GM12878 (cell line): Measurements from ENCODE around the gene TRIM38. TPM values are rescaled to one million over a fixed set of nuclear protein-coding genes. Genes with fewer than 3 reads are reported as not detected.
A peak's percentile ranks its signal among the peaks of the same experiment; 100 is the strongest.

Experiments
- ATAC-seq: fragments of 200-7000 bp; cut with Tn5 transposase; 3 replicates; pipeline ENCODE4 v1.9.1; 2020; ENCODE audit warnings: mild to moderate bottlenecking, moderate library complexity
- BruUV-seq: library from RNA; stranded (reverse); fragments of 400-500 nt; replicated peaks from 2 replicates; lab custom pipeline; 2021; lab: Mats Ljungman, UMichigan
- CTCF ChIA-PET: fragments of 300-600 bp; sonication (Branson Sonifier 250); formaldehyde crosslinking; extraction: SDS; loops from one replicate; lab custom pipeline; 2021; ENCODE audit warnings: inconsistent platforms; lab: Yijun Ruan, JAX
- POLR2A ChIA-PET: fragments of 350-600 bp; formaldehyde crosslinking; extraction: SDS; loops from one replicate; lab custom pipeline; 2021; ENCODE audit warnings: inconsistent platforms; lab: Charles Lee
- RAD21 ChIA-PET: fragments of 300-600 bp; sonication (Branson Sonifier 250); formaldehyde crosslinking; loops from one replicate; lab custom pipeline; 2023; ENCODE audit warnings: antibody characterized with exemption; ENCODE audit not compliant: unreplicated experiment; lab: Charles Lee
- SMC1A ChIA-PET: fragments of 300-600 bp; sonication (Branson Sonifier 250); formaldehyde crosslinking; loops from one replicate; lab custom pipeline; 2023; ENCODE audit not compliant: unreplicated experiment, uncharacterized antibody; lab: Charles Lee
- DNase-seq: peaks from one replicate; pipeline ENCODE4 v3.0.0-alpha.2; 2011; ENCODE audit warnings: low read depth, low spot score
- FAIRE-seq: peaks from 3 replicates; lab custom pipeline; 2011; peaks lifted over from hg19 to GRCh38; lab: Jason Lieb, UNC
- H2AFZ ChIP-seq: 2 replicates; pipeline ENCODE4 v1.6.0; 2011; ENCODE audit warnings: low read depth, low read length, control low read depth; ENCODE audit not compliant: control insufficient read depth
- H3K27ac ChIP-seq: 2 replicates; pipeline ENCODE4 v1.5.1; 2011; ENCODE audit warnings: control low read depth; ENCODE audit not compliant: control insufficient read depth, insufficient read depth
- H3K27me3 ChIP-seq, 2 experiments: replicated peaks in 1 of 2; 2 replicates each; pipeline versions ENCODE4 v1.6.0 to v1.6.1; 2011; ENCODE audit warnings: low read length in 1 of 2; ENCODE audit not compliant: control insufficient read depth in 2 of 2, insufficient read depth in 2 of 2
- H3K36me3 ChIP-seq, 2 experiments: 2 replicates each; pipeline ENCODE4 v1.5.1; 2011; ENCODE audit warnings: low read length in 1 of 2; ENCODE audit not compliant: control insufficient read depth in 2 of 2, insufficient read depth in 2 of 2
- H3K4me1 ChIP-seq: 2 replicates; pipeline ENCODE4 v1.6.1; 2011; ENCODE audit warnings: mild to moderate bottlenecking, low read length, moderate library complexity, mixed read lengths; ENCODE audit not compliant: control insufficient read depth, insufficient read depth
- H3K4me2 ChIP-seq: 2 replicates; pipeline ENCODE4 v1.6.0; 2011; ENCODE audit warnings: control low read depth; ENCODE audit not compliant: control insufficient read depth, insufficient read depth
- H3K4me3 ChIP-seq: fragments of 200-600 bp; sonication (generic); 2 replicates; pipeline ENCODE4 v1.5.1; 2016
- H3K79me2 ChIP-seq: 2 replicates; pipeline ENCODE4 v1.6.0; 2011; ENCODE audit warnings: low read length; ENCODE audit not compliant: control insufficient read depth, insufficient read depth
- H3K9ac ChIP-seq: 2 replicates; pipeline ENCODE4 v1.8.0; 2011; ENCODE audit warnings: low read length, control low read depth, mixed read lengths; ENCODE audit not compliant: control insufficient read depth, insufficient read depth
- H3K9me3 ChIP-seq: replicated peaks from 3 replicates; pipeline ENCODE4 v1.5.1; 2011; ENCODE audit warnings: mild to moderate bottlenecking, low read length; ENCODE audit not compliant: control insufficient read depth, insufficient read depth
- H4K20me1 ChIP-seq: 2 replicates; pipeline ENCODE4 v1.6.0; 2011; ENCODE audit not compliant: control insufficient read depth, insufficient read depth
- ASH2L ChIP-seq: fragments of 300-600, 200-600 bp; sonication (generic); IDR thresholded peaks from 2 replicates; pipeline ENCODE4 v1.6.1; 2017; ENCODE audit warnings: low read depth, mild to moderate bottlenecking, borderline replicate concordance
- CBX3 ChIP-seq: fragments of 200-600 bp; sonication (generic); IDR thresholded peaks from 2 replicates; pipeline ENCODE4 v1.6.1; 2016; ENCODE audit warnings: low read depth, borderline replicate concordance
- NR2C2 ChIP-seq: IDR thresholded peaks from 2 replicates; pipeline ENCODE4 v1.6.1; 2011; ENCODE audit warnings: borderline replicate concordance, low read depth; ENCODE audit not compliant: control insufficient read depth, insufficient read length
- NRF1 ChIP-seq: conservative IDR thresholded peaks from 2 replicates; pipeline ENCODE4 v1.6.1; 2011; ENCODE audit warnings: mild to moderate bottlenecking, low read depth, low read length, improper control_type of control experiment
- PKNOX1 ChIP-seq: fragments of 450-650 bp; IDR thresholded peaks from 2 replicates; pipeline ENCODE4 v1.6.1; 2016; ENCODE audit warnings: mild to moderate bottlenecking
- RAD51 ChIP-seq: fragments of 450-650 bp; IDR thresholded peaks from 2 replicates; pipeline ENCODE4 v1.6.1; 2016; ENCODE audit warnings: moderate library complexity, mild to moderate bottlenecking, inconsistent platforms
- SMAD1 ChIP-seq: fragments of 450-650 bp; IDR thresholded peaks from 2 replicates; pipeline ENCODE4 v1.6.1; 2018; ENCODE audit warnings: mild to moderate bottlenecking, low read depth; ENCODE audit not compliant: partially characterized antibody
- TARDBP ChIP-seq: IDR thresholded peaks from 2 replicates; pipeline ENCODE4 v1.6.1; 2016; ENCODE audit warnings: borderline replicate concordance
- ZNF622 ChIP-seq: fragments of 450-650 bp; IDR thresholded peaks from 2 replicates; pipeline ENCODE4 v1.6.1; 2017; ENCODE audit warnings: mild to moderate bottlenecking, inconsistent platforms
- WGBS: methylation state at CpG from one replicate; pipeline ENCODE4 v1.1.6; 2016; ENCODE audit warnings: low lambda C conversion rate; ENCODE audit not compliant: insufficient replicate concordance, insufficient coverage; ENCODE audit errors: missing lambda C conversion rate; 5-methylcytosine and 5-hydroxymethylcytosine counted together
- in situ Hi-C: fragments of 300-500 bp; cut with MboI; formaldehyde crosslinking; loops from 9 replicates; pipeline ENCODE4 v1.14.3; 2018; ENCODE audit warnings: mixed read lengths
- intact Hi-C: fragments of 100-400 bp; cut with micrococcal nuclease; formaldehyde crosslinking; loops from one replicate; pipeline ENCODE4 v1.14.2; 2022; ENCODE audit not compliant: unreplicated experiment
- polyA plus RNA-seq, 11 experiments: library from polyadenylated mRNA; depleted of rRNA in 4 of 11; unstranded in 6 of 11; stranded (reverse) in 5 of 11; fragments of >200 nt; fragmentation: Nextera tagmentation in 4 of 11; fragmentation: Illumina TruSeq in 1 of 11; extraction: Ambion mirVana in 4 of 11; extraction: Trizol in 1 of 11; gene quantifications; 1 replicate in 1 of 11; 2 replicates in 10 of 11; pipeline versions ENCODE4 v1.2.1 to v1.2.3, GENCODE V29; 2011 to 2016; ENCODE audit warnings: inconsistent platforms in 2 of 11, missing spikeins in 2 of 11, low read depth in 1 of 11
- total RNA-seq, 4 experiments: library from RNA; depleted of rRNA in 3 of 4; stranded (reverse); fragments of >200 nt in 3 of 4; fragmentation: Illumina TruSeq in 1 of 4; extraction: Trizol in 1 of 4; gene quantifications; 2 replicates each; pipeline versions ENCODE4 v1.2.1 to v1.2.3, GENCODE V29; 2013 to 2021
- TF ChIP-seq, protein P1 (sequence below): fragments of 450-650 bp; formaldehyde crosslinking; IDR thresholded peaks from 2 replicates; pipeline ENCODE4 v1.4.0; 2022; ENCODE audit warnings: mild to moderate bottlenecking, moderate library complexity
- TF ChIP-seq, protein P2 (sequence below): IDR thresholded peaks from 2 replicates; pipeline ENCODE4 v1.6.1; 2012; ENCODE audit warnings: mild to moderate bottlenecking, low read depth, low read length

The TRIM38 gene
- total and polyA plus RNA-seq, 10 of the 15 experiments (the other 5 are each of a cell fraction or from before 2014, with no cell fraction given) = 4.5 to 14.7 (median 11.1) TPM

DNA sequence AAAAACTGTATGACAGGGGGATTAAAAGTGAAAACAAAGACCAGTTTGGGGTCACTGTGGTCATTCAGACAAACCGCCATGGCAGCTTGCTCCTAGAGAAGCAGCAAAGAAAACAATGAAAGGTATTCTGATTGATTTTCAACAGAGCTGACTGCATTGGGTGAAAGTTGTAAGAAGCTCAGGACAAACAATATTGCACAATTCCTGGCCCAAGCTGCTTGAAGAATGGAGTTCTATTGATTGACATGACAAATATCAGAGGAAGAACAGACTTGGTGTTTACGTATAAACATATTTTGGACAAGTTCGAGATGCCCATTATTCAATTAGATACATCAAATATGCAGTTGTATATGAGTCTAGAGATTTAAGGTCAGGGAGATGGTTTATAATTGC is 62.0 kb downstream of the TRIM38 start:
- Histone ChIP-seq H3K36me3 (no peaks in the 10 kb centered on the region), H3K4me3 (no peak overlapping the region), H3K27me3 (no peaks in the 10 kb centered on the region), H3K79me2 (no peaks in the 10 kb centered on the region), H3K4me2 (no peak overlapping the region), H4K20me1 (no peaks in the 10 kb centered on the region), H3K9me3 (peaks cover under 1% of the 10 kb centered on the region; the same call in 1 of the 3 replicates), H2AFZ (no peak overlapping the region), H3K9ac (no peak overlapping the region), H3K4me1 (peaks cover 12% of the 10 kb centered on the region), H3K27ac (peak overlapping the region; percentile 10; the same call in 1 of the 2 replicates)
- CTCF ChIA-PET = interaction anchor here (1.0 to 12.3 kb wide), 5 partner anchors 12 to 71 kb away, joined by 5 to 117 read pairs (median 7); no protein-coding TSS in a partner anchor
- DNase-seq = no peak
- SMC1A ChIA-PET = interaction anchor here (0.7 to 4.4 kb wide), 6 partner anchors 15 to 72 kb away, joined by 3 to 25 read pairs (median 12); a partner anchor contains a TSS
- 95% methylated on average over 3 of the region's 3 CpGs for WGBS
- intact Hi-C loops (loop anchor here (10.0 kb wide), 1 partner anchor 1090 kb away; the partner anchor contains the start of gene RIPOR2), in situ Hi-C loops (no loop called here)
- no TSS peak for BruUV-seq
- POLR2A ChIA-PET = interaction anchor here (0.5 to 2.0 kb wide), 6 partner anchors 10 to 192 kb away, joined by 3 to 6 read pairs (median 4); a partner anchor contains a TSS
- no peak for FAIRE-seq
- ATAC-seq = no peak
- RAD21 ChIA-PET = interaction anchor here (2.1 to 2.8 kb wide), 2 partner anchors 21 to 29 kb away, joined by 6 to 7 read pairs; no protein-coding TSS in a partner anchor
- TF ChIP-seq TARDBP (no peak), RAD51 (no peak), CBX3 (no peak), NRF1 (no peak), NR2C2 (no peak), ZNF622 (no peak), ASH2L (no peak), PKNOX1 (no peak), SMAD1 (no peak)
- TF ChIP-seq, protein P1, sequence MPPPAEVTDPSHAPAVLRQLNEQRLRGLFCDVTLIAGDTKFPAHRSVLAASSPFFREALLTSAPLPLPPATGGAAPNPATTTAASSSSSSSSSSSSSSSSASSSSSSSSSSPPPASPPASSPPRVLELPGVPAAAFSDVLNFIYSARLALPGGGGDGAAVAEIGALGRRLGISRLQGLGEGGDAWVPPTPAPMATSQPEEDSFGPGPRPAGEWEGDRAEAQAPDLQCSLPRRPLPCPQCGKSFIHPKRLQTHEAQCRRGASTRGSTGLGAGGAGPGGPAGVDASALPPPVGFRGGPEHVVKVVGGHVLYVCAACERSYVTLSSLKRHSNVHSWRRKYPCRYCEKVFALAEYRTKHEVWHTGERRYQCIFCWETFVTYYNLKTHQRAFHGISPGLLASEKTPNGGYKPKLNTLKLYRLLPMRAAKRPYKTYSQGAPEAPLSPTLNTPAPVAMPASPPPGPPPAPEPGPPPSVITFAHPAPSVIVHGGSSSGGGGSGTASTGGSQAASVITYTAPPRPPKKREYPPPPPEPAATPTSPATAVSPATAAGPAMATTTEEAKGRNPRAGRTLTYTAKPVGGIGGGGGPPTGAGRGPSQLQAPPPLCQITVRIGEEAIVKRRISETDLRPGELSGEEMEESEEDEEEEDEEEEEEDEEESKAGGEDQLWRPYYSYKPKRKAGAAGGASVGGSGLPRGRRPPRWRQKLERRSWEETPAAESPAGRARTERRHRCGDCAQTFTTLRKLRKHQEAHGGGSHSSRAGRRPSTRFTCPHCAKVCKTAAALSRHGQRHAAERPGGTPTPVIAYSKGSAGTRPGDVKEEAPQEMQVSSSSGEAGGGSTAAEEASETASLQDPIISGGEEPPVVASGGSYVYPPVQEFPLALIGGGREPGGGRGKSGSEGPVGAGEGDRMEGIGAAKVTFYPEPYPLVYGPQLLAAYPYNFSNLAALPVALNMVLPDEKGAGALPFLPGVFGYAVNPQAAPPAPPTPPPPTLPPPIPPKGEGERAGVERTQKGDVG (CRISPR knock-in tag) = no peak
- TF ChIP-seq, protein P2, sequence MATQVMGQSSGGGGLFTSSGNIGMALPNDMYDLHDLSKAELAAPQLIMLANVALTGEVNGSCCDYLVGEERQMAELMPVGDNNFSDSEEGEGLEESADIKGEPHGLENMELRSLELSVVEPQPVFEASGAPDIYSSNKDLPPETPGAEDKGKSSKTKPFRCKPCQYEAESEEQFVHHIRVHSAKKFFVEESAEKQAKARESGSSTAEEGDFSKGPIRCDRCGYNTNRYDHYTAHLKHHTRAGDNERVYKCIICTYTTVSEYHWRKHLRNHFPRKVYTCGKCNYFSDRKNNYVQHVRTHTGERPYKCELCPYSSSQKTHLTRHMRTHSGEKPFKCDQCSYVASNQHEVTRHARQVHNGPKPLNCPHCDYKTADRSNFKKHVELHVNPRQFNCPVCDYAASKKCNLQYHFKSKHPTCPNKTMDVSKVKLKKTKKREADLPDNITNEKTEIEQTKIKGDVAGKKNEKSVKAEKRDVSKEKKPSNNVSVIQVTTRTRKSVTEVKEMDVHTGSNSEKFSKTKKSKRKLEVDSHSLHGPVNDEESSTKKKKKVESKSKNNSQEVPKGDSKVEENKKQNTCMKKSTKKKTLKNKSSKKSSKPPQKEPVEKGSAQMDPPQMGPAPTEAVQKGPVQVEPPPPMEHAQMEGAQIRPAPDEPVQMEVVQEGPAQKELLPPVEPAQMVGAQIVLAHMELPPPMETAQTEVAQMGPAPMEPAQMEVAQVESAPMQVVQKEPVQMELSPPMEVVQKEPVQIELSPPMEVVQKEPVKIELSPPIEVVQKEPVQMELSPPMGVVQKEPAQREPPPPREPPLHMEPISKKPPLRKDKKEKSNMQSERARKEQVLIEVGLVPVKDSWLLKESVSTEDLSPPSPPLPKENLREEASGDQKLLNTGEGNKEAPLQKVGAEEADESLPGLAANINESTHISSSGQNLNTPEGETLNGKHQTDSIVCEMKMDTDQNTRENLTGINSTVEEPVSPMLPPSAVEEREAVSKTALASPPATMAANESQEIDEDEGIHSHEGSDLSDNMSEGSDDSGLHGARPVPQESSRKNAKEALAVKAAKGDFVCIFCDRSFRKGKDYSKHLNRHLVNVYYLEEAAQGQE = no peak
